NCI-H446 treated with DMSO at 0.1 percent for 48 hours (cell line): ENCODE results near the gene OR1I1.

Experiments used
- DNase-seq: peaks from one replicate; lab custom pipeline; 2025; lab: John Stamatoyannopoulos, UW

OR1I1 gene

DNA sequence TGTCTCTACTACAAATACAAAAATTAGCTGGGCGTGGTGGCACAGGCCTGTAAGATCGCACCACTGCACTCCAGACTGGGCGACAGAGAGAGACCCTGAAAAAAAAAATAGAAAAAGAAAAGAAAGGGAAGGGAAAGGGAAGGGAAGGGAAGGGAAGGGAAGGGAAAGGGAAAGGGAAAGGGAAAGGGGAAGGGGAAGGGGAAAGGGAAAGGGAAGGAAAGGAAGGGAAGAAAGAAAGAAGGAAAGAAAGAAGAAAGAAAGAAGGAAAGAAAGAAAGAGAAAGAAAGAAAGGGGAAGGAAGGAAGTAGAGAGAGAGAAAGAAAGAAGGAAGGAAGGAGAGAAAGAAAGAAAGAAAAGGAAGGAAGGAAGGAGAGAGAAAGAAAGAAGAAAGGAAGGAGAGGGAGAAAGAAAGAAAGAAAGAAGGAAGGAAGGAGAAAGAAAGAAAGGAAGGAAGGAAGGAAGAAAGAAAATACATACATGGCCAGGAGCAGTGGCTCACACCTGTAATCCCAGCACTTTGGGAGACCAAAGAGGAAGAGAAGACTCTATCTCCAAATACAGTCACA lies 17.1 kb downstream of the OR1I1 start:
- DNase-seq, result no peak

DNA sequence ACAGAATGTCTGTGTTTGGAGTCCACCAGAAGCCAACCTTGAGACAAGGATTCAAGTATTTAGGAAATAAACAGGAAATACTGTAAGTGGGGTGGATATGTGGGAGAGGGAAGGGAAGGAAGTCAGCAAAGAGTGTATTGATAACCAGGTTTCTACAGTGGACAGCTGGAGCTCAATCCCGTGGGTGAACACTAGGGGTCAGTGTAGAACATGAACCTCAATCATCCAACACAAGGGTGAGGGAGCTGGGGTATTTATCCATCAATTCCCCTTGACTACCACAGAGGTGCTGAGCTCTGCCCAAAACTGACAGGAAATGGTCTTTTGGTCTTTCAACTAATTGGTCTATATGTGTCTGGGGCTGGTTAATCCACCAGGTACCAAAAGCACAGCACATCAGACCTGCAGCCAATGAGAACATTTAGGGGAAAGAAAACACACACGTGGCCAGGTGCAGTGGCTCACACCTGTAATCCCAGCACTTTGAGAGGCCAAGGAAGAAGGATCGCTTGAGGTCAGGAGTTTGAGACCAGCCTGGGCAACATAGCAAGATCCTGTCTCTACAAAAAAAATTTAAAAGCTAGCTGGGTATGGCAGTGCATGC lies 19.6 kb downstream of the OR1I1 start:
- peak; percentile 0 for DNase-seq

DNA sequence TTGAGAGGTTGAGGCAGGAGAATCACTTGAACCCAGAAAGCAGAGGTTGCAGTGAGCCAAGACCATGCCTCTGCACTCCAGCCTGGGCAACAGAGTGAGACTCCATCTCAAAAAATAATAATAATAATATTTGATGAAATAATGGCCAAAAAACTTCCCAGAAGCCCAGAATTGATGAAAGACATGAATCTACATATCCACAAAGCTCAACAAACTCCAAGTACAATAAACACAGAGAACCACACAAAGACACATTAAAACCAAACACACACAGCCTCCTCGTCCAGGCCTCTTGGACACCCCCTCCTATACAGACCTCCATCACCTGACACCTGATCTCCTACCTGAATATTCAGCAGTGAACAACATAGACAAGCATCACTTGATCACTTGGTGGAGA lies 22.0 kb downstream of the OR1I1 start:
- DNase-seq, result no peak

DNA sequence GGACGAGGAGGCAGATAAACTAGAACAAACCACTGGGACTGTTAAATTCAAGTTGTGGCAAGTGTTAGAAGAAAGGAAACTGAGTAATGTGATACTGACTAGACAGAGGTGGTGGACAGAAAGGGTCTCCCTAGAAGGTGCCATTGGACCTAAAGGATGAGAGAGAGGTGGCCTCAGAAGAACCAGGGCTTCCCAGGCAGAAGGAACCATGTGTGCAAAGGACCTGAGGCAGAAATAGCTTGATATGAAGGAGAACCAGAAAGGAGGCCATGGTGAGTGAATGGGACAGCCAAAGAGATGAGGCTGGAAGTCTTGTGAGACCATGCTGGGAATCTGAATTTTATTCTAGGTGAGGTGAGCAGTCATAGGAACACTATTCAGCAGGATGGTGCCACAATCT lies 22.4 kb downstream of the OR1I1 start:
- no peak for DNase-seq

DNA sequence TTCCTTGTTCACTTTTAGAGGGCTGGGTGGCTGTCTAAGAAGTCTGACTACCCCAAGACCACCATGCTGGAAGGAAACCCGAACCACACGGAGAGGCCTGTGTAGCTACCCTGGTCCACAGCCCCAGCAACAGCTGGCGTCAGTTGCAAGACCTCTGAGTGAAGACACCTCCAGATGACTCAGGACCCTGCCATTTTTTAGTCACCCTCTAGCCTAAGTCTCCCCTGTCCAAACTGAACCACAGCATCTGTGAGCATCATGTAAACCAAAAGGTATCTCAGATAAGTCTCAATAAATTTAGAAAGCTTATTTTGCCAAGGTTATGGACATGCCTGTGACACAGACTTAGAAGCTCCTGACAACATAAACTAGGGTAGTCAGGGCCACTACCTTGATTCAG lies 23.0 kb downstream of the OR1I1 start:
- DNase-seq, result no peak

DNA sequence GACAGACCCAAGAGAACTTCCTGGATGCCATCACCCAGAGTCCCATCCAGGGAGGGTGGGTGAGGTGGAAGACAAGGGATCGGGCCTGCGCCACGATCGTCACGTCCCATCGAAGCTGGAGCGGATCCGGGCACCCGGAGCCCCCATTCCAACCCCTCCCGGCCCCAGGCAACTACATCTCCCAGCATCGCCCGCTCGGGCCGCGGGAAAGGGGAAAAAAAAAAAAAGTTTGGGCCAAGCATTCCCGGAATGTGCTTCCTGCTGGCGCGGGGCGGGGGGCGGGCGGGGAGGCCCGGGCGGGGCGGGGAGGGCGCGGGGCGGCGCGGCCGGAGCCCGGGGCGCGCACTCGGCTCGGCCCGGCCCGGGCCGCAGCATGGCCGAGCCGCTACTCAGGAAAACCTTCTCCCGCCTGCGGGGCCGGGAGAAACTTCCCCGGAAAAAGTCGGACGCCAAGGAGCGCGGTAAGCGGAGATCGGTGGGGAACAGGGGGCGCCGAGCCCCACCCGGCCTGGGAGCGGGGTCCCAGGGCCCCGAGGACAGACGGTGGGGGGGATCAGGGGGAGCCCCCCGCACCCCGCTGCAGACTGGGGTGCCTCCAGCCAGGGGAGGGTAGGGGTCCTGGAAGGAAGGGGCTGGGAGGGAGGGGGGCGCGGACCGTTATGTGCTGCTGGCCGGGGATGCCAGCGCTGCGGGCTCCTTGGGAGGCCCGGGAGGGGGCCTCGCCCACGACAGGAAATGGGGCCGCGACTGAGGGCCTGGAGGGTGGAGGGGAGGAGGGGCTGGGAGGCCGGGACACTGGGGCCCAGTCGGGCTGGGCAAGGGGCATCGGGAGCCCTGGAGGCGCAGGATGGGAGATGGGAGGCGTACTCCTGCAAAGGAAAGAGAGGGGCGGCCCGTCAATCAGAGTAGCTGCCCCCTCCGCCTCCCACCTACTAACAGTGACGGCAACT lies 25.3 kb downstream of the OR1I1 start, which contains the start of gene SYDE1:
Gene SYDE1 (plus strand): TSS at position 341 of the 950 bp plus-strand sequence. CDS start 33 bp downstream, at position 374.
- no peak for DNase-seq

DNA sequence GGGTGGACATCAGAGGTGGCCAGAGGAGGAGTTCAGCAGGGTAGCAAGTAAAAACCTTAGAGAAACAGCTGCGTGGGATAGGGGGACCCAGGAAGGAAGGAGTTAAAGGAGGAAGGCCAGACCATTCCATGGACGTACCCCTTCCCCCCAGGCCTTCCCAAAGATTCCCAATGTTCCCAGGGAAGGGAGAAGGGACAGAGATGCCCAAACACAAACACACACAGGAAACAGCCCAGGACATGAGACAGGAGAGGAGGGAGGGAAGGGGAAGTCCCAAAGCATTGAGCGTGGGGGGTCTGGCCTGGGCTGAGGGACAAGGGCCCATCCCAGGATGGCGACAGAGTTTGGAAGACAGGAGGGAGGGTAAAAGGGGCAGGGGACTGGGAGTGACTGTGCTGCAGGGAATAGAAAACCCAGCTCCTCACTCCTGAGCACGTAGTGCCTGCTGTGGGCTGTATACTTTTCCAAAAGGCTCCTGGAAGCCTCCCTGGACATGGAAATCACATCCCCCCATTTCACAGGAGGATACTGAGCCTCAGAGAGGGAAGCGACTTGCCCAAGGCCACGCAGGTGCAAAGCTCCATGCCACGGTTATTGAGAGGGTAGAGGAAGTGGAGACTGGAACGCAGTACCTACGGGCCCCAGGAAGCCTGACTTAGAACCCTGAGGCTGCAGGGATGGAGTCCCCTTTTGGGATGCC lies 26.3 kb downstream of the OR1I1 start:
- DNase-seq, result no peak

DNA sequence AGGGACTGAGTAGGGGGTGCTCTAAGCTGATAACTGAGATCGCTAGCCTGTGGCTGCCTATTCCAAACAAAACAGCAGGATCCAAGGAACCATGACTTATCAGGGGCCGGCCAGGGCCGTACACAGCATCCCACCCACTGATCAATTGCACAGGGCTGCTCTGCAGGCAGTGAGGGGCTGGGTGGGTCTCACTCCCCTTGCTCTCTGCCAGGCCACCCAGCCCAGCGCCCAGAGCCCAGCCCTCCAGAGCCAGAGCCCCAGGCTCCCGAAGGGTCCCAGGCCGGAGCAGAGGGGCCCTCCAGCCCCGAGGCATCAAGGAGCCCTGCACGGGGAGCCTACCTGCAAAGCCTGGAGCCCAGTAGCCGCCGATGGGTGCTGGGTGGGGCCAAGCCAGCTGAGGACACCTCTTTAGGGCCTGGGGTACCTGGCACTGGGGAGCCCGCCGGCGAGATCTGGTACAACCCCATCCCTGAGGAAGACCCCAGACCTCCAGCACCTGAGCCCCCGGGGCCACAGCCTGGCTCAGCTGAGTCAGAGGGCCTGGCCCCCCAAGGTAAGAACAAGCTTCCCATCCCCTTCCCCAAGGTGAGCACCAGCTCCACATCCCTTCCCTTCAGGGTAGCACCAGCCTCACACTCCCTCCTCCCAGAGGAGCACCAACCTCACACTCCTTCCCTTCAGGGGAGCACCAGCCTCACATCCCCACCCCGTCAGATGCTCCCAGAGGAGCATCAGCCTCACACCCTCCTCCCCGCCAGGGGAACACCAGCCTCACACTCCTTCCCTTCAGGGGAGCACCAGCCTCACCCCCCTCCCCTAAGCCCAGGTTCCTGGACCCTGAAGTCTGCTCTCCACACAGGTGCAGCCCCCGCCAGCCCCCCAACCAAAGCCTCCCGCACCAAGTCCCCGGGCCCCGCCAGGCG lies 27.1 kb downstream of the OR1I1 start:
- no peak for DNase-seq

DNA sequence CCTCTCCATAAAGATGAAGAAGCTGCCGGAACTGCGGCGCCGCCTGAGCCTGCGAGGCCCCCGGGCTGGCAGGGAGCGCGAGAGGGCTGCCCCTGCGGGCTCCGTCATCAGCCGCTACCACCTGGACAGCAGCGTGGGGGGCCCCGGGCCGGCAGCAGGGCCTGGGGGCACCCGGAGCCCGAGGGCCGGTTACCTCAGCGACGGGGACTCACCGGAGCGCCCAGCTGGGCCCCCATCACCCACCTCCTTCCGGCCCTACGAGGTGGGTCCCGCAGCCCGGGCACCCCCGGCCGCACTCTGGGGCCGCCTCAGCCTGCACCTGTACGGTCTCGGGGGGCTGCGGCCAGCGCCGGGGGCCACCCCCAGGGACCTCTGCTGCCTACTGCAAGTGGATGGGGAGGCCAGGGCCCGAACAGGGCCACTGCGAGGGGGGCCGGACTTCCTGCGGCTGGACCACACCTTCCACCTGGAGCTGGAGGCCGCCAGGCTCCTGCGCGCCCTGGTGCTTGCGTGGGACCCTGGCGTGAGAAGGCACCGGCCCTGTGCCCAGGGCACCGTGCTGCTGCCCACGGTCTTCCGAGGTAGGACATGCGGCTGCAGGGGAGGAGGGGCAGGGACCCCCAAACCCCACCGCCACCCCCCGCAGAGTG lies 27.9 kb downstream of the OR1I1 start:
- no peak for DNase-seq

DNA sequence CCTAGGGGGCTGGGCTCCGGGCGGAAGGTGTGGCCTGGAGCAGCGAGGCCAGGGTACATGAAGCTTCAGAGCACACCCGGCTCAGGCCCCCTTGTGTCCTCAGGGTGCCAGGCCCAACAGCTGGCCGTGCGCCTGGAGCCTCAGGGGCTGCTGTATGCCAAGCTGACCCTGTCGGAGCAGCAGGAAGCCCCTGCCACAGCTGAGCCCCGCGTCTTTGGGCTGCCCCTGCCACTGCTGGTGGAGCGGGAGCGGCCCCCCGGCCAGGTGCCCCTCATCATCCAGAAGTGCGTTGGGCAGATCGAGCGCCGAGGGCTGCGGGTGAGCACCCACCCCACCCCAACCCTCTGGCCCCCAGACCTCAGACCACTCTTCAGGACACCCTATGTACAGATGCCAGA lies 28.4 kb downstream of the OR1I1 start:
- DNase-seq, result no peak

DNA sequence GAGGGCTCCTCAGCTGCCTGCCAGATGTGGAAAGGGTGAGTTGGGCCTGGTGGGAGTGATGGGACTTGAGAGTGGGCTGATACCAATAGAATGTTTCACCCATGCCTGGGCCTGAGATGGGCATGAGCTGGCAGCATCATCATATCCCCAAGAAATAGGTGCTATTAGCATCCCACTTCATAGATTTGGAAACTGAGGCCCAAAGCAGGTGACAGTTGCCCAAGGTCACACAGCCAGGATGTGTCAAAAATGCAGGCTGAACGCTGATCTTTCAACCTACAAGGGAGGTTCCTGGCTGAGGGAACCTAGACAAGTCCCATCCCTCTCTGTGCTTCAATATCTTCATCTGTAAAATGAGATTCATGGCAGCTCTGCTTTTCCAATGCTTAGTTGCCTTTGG lies 29.7 kb downstream of the OR1I1 start:
- DNase-seq, result no peak

DNA sequence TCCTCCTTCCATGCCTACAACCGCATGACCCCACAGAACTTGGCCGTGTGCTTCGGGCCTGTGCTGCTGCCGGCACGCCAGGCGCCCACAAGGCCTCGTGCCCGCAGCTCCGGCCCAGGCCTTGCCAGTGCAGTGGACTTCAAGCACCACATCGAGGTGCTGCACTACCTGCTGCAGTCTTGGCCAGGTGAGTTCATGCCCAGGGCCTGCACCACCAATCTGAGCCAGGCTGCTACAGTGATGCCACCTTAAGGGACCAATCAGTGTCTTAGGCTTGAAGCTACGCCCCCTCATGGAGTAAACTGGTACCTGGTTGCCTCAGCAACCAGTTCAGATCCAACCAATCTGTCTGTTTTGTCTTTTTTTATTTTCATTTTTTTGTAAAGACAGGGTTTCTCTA lies 30.4 kb downstream of the OR1I1 start:
- no peak for DNase-seq

DNA sequence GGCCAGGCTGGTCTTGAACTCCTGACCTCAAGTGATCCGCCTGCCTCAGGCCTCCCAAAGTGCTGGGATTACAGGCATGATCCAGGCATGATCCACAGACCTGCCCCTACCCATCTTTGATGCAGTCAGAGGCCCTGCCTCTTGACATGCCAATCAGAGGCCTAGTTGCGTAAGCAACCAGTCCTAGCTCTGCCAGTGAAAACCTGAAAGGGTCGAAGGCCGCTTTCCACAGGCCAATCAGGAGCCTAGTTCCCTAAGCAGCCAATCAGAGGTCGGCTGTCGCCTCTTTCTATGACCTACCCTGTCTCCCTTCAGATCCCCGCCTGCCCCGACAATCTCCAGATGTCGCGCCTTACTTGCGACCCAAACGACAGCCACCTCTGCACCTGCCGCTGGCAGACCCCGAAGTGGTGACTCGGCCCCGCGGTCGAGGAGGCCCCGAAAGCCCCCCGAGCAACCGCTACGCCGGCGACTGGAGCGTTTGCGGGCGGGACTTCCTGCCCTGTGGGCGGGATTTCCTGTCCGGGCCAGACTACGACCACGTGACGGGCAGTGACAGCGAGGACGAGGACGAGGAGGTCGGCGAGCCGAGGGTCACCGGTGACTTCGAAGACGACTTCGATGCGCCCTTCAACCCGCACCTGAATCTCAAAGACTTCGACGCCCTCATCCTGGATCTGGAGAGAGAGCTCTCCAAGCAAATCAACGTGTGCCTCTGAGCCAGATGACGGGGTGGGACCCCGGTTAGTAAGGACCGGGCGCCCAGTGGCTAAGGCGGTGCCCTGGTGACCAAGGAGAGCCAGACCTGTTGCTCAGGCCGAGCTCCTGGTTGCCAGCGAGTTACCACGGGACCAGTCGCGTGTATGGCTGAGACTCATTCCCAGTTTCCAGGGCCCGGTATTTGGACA lies 31.5 kb downstream of the OR1I1 start:
- DNase-seq, result no peak

DNA sequence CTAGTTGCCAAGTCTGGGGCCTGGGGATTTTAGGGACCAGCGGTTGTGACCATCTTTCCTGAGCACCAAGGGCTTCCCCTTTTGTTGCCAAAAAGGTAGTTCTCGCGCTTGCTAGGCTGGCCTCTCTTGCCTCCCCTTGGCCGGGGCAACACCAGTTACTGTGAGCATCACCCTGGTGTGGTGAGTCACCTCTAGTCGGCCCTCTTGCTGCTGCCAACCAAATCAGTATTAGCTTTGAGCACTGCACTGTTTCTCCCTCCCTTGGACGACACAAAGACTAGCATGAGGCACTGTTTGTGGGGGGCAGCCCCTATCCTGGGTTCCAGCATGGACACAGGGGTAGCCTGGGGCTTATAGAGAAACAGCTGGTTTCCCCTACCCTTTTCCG lies 32.1 kb downstream of the OR1I1 start:
- DNase-seq, result no peak

DNA sequence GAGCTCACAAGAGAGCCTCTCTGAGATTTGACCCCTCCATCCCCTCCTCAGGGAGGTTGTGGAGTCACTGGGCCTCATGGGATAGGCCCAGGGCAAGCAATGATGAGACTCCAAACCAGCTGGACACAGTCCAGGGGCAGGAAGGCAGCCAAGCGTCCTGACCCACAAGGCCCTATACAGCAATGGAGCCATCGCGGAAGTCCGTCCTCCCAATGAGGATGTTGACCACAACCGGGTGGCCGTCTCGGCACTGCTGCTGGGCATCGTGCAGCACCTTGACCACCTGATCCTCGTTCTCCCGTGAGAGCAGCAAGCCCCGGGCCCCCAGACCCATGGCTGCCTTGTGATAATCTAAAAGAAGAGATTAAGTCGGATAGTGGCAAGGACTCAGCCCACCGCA lies 33.1 kb downstream of the OR1I1 start:
- no peak for DNase-seq

DNA sequence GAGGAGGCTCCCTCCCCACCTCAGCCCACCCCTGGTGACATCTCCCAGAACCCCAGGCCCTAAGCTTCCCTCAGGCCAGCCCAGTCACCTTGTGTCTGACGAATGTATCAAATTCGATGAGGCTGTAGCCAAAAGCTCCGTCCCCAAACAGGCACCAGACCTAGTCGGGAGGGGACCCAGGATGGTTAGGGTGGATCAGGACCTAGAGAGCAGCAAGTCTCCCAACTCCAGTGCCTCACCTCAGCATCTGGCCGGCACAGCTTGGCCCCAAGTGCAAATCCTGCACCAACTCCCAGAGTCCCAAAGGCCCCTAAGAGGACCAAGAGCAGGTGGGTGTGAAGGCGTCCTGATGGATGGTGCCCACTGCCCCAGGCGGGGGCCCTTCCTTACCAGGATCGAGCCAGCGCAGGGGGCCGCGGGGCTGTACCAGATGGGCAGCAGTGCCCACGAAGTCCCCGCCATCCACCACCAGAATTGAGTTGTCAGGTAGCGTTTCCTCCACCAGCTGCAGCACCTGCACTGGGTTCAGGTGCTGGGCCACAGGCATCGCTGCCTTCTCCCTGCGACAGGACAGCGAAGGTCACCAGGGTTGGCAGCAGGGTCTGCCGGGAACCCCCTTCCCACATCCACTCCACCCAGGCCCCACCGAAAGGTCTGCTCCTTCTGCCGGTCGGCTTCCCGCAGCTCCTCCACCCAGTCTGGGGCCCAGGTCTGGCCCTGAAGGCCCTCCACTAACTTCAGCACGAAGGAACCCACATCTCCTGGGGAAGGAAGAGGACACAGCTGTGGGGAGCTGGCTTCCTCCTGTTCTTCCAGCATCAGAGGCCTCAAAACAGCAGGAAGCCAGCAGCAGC lies 34.0 kb downstream of the OR1I1 start:
- no peak for DNase-seq

DNA sequence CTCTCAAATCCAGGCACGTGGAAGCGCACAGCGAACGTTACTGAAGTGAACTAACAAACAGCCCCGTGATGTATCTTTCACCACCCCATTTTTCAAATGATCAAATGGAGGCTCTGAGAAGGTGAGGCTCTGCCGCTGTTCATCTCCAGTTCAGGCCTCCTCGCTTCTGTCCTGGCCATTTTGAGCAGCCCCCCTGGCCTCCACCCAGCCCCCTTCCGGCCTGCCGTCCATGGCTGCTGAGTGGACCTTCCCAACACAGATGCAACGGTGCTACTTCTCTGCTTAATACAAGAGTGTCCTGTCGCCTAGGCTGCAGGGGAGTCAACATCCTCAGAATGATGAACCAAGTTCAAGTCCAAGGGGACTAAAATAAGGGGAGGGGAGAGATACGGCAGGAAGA lies 34.8 kb downstream of the OR1I1 start:
- DNase-seq, result no peak

DNA sequence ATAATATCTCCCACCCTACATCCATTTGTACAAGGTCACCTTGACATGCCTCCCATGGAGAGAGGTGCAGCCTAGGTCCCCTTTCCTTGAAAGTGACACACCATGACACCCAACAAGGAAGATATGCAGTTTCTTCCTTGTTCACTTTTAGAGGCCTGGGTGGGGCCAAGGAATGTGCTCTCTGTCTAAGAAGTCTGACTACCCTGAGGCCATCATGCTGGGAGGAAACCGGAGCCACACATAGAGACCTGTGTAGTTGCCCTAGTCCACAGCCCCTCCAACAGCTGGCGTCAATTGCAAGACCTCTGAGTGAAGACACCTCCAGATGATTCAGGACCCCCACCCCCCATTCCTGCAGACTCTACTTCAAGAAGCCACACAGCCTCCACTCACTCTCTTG lies 36.2 kb downstream of the OR1I1 start:
- no peak for DNase-seq
